Cardiac muscle cell (in vitro differentiated cells and primary cell): ENCODE measurements around the gene VSTM4. TPM values are rescaled to one million over a fixed set of nuclear protein-coding genes. Genes with fewer than 3 reads are reported as not detected.

Experiments used
- DNase-seq, 2 donors: peaks; one replicate each; pipeline versions ENCODE4 v3.0.0 to v3.0.0-alpha.2; 2010 to 2017; ENCODE audit warnings: low read depth in 1 of 2, low spot score in 1 of 2
- H3K27ac ChIP-seq: fragments of 200-600 bp; sonication (generic); 2 replicates; pipeline ENCODE4 v1.5.1; 2016
- H3K27me3 ChIP-seq: fragments of 200-600 bp; sonication (generic); 2 replicates; pipeline ENCODE4 v1.6.0; 2016; ENCODE audit warnings: control low read depth
- H3K36me3 ChIP-seq: fragments of 200-600 bp; sonication (generic); 2 replicates; pipeline ENCODE4 v1.5.1; 2016; ENCODE audit warnings: control low read depth
- H3K4me1 ChIP-seq: fragments of 200-600 bp; sonication (generic); 2 replicates; pipeline ENCODE4 v1.8.1; 2017; ENCODE audit warnings: low read depth, mild to moderate bottlenecking, mixed run types
- H3K4me3 ChIP-seq: fragments of 200-600 bp; sonication (generic); 2 replicates; pipeline ENCODE4 v1.5.1; 2016; ENCODE audit warnings: mild to moderate bottlenecking
- H3K9me3 ChIP-seq: fragments of 200-600 bp; sonication (generic); 2 replicates; pipeline ENCODE4 v1.5.1; 2017; ENCODE audit warnings: low read depth, mild to moderate bottlenecking, control low read depth
- CTCF ChIP-seq: IDR thresholded peaks from 2 replicates; pipeline ENCODE4 v1.5.1; 2012; ENCODE audit warnings: low read depth, mild to moderate bottlenecking, low read length
- polyA plus RNA-seq: library from polyadenylated mRNA; unstranded; fragments of >200 nt; fragmentation: Nextera tagmentation; extraction: Ambion mirVana; gene quantifications from 2 replicates; pipeline ENCODE4 v1.2.1, GENCODE V29; 2016
- total RNA-seq: library from RNA; depleted of rRNA; stranded (reverse); fragments of >200 nt; gene quantifications from 2 replicates; pipeline ENCODE4 v1.2.3, GENCODE V29; 2016

Gene VSTM4
- total and polyA plus RNA-seq, 2 experiments from 2014 or later, result 3.6 to 6.0 TPM

- no peak overlapping the region for H3K4me3 ChIP-seq
- no peaks in the 10 kb centered on the region for H3K9me3 ChIP-seq
- H3K4me1 ChIP-seq, result peaks cover 21% of the 10 kb centered on the region
- H3K27me3 ChIP-seq, result no peaks in the 10 kb centered on the region
- TF ChIP-seq CTCF, result no peak
- no peaks in the 10 kb centered on the region for H3K36me3 ChIP-seq
- peak in 1 of 2 donors; percentile 9 for DNase-seq
- no peak overlapping the region for H3K27ac ChIP-seq
Observed at GRCh38 chr10:49049660-49050059, 65.7 kb downstream of the VSTM4 start.

DNA sequence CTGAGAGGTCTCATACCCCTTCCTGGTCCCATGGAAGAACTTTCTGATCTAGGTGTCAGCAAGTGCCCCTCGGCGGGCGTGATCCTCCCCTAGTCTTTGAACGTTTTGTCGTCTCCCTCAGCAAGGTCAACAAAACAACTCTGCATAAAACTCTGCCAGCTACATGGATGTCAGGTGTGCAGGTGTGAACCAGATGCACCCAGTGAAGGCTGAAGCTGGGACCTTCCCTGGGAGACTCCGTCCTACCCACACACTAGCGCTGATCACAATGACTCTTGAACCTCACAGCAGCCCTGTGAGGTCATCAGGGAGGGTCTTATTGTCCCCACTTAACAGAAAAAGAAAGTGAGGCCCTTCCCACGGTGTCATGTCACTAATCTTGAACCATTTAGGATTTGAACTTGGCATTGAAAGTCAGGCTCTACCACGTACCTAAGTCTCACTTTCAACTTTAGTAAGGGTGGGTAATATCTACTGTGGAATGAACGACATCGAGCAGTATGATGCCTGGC is 68.1 kb downstream of the VSTM4 start:
- Histone ChIP-seq H3K4me3 (no peak overlapping the region), H3K9me3 (no peaks in the 10 kb centered on the region), H3K27me3 (no peaks in the 10 kb centered on the region), H3K36me3 (no peaks in the 10 kb centered on the region), H3K27ac (no peak overlapping the region), H3K4me1 (peaks cover 1% of the 10 kb centered on the region)
- no peak for TF ChIP-seq CTCF
- no peak for DNase-seq

DNA sequence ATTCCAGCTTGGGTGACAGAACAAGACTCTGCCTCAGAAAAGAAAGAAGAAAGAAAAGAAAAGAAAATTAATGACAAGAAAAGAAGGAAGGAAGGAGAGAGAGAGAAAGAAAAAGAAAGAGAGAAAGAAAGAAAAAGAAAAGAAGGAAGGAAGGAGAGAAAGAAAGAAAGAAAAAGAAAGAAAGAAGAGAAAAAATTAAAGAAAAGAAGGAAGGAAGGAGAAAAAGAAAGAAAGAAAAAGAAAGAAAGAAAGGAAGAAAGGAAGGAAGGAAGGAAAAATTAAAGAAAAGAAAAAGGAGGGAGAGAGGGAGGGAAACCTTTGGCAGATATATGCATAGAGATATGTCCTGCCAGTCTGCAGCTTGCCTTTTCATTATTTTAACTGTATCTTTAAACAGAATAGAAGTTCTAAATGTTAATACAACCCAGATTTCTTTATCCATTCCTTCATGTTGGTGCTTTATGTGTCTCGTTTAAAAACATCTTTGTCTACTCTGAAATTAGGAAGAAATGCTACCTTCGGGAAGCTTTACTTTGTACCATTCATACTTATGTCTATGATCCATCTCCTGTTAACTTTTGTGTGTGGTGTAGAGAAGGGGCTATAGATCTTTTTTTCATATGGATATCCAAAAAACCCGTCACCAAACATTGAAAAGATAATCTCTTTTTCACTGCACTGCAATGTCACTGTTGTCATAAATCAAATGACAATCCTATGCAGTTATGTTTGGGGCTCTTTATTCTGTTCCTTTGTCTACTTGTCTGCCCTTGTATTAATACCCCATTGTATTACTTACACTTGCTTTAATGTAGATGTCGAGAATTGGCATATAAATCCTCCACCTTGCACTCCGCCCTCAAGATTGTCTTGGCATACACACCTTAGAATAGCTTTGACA is 70.8 kb downstream of the VSTM4 start:
- Histone ChIP-seq H3K36me3 (no peaks in the 10 kb centered on the region), H3K9me3 (no peaks in the 10 kb centered on the region), H3K4me3 (no peak overlapping the region), H3K27ac (no peak overlapping the region), H3K27me3 (no peaks in the 10 kb centered on the region), H3K4me1 (no peaks in the 10 kb centered on the region)
- DNase-seq, result no peak
- TF ChIP-seq CTCF, result no peak

DNA sequence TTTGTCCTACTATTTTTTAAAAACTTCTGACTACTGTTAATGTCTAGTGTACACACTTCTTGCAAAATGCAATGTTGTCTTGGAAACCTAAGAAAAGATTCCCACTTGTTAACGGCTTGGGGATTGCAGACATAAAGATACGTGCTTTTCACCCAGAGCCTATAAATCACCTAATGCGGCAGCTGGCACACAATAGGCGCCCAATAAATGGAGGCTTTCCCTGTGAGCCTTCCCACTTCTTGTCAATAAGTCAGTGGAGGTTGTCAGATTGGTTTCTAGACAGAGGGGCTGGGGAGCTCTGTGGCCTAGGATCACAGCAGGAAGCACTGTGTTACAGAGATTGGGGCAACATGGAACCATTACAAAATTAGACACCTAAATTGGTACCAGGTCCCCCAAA is 74.7 kb downstream of the VSTM4 start:
- no peak overlapping the region for H3K27ac ChIP-seq
- H3K4me1 ChIP-seq, result no peaks in the 10 kb centered on the region
- DNase-seq, result no peak
- no peaks in the 10 kb centered on the region for H3K9me3 ChIP-seq
- TF ChIP-seq CTCF, result no peak
- no peak overlapping the region for H3K4me3 ChIP-seq
- H3K27me3 ChIP-seq, result no peaks in the 10 kb centered on the region
- no peaks in the 10 kb centered on the region for H3K36me3 ChIP-seq

DNA sequence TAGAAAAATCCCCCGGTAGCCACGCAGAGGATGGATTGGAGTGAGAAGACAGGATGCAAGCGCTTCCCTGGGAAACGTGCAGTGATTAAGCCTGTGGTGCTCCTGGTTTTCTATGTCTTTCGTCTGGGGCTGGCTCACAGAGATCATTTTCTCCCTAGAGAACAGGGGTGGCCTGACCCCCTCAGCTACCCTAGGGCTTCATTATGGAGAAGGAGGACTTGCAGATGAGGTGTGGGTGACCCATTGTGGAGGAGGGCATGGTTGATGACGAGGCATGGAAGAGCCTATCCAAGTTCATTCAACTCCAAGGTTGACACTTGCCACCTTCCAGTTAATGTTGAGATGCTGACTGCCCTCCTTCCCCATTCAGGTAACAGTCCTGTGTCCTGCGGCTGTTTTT is 75.9 kb downstream of the VSTM4 start:
- no peaks in the 10 kb centered on the region for H3K9me3 ChIP-seq
- no peaks in the 10 kb centered on the region for H3K27me3 ChIP-seq
- H3K4me1 ChIP-seq, result no peaks in the 10 kb centered on the region
- no peaks in the 10 kb centered on the region for H3K36me3 ChIP-seq
- DNase-seq, result no peak
- no peak overlapping the region for H3K27ac ChIP-seq
- no peak overlapping the region for H3K4me3 ChIP-seq
- TF ChIP-seq CTCF, result no peak
